Measurements from ENCODE around the gene PITPNM1. TPM values are rescaled to one million over a fixed set of nuclear protein-coding genes. Genes with fewer than 3 reads are reported as not detected.

PITPNM1 gene
- total RNA-seq, 1 donor from 2014 or later, result 54.1 TPM

GRCh38 chr11:67458266-67458665, 46.9 kb downstream of the PITPNM1 start:
- ATAC-seq (no peak), DNase-seq (no peak)
- no peaks in the 10 kb centered on the region for H3K27me3 ChIP-seq (ENCODE audit: low read depth)
- H3K27ac ChIP-seq, result no peak overlapping the region
- no peak for TF ChIP-seq CTCF (IDR thresholded peaks at IDR 0.05)
- no peaks in the 10 kb centered on the region for H3K4me1 ChIP-seq
- no peaks in the 10 kb centered on the region for H3K9me3 ChIP-seq
- intact Hi-C loops (cut with DNase I), result no loop called here
- H3K36me3 ChIP-seq, result no peaks in the 10 kb centered on the region
- no peak overlapping the region for H3K4me3 ChIP-seq

- H3K27ac ChIP-seq, result no peak overlapping the region
- no peaks in the 10 kb centered on the region for H3K27me3 ChIP-seq (ENCODE audit: low read depth)
- H3K4me1 ChIP-seq, result peaks cover 3% of the 10 kb centered on the region
- no peak overlapping the region for H3K4me3 ChIP-seq
- TF ChIP-seq CTCF (IDR thresholded peaks at IDR 0.05), result no peak
- intact Hi-C loops (cut with DNase I), result no loop called here
- H3K36me3 ChIP-seq, result no peaks in the 10 kb centered on the region
- H3K9me3 ChIP-seq, result no peaks in the 10 kb centered on the region
- ATAC-seq, result no peak
- DNase-seq, result no peak
These were observed 47.7 kb downstream of the PITPNM1 start for GRCh38 chr11:67457453-67457852.

GRCh38 chr11:67456068-67456705, 49.0 kb downstream of the PITPNM1 start:
- no peaks in the 10 kb centered on the region for H3K27me3 ChIP-seq (ENCODE audit: low read depth)
- intact Hi-C loops (cut with DNase I), result no loop called here
- no peaks in the 10 kb centered on the region for H3K36me3 ChIP-seq
- DNase-seq, result peak; percentile 42
- TF ChIP-seq CTCF (IDR thresholded peaks at IDR 0.05), result no peak
- ATAC-seq, result no peak
- H3K4me3 ChIP-seq, result no peak overlapping the region
- peaks cover 6% of the 10 kb centered on the region for H3K4me1 ChIP-seq
- no peaks in the 10 kb centered on the region for H3K9me3 ChIP-seq
- H3K27ac ChIP-seq, result no peak overlapping the region

- DNase-seq (no peak), ATAC-seq (no peak)
- H3K4me1 ChIP-seq, result peaks cover 10% of the 10 kb centered on the region
- no peaks in the 10 kb centered on the region for H3K36me3 ChIP-seq
- intact Hi-C loops (cut with DNase I), result no loop called here
- no peaks in the 10 kb centered on the region for H3K9me3 ChIP-seq
- TF ChIP-seq CTCF (IDR thresholded peaks at IDR 0.05), result no peak
- no peaks in the 10 kb centered on the region for H3K27me3 ChIP-seq (ENCODE audit: low read depth)
- H3K4me3 ChIP-seq, result no peak within 1 kb of the TSS
- no peak within 1 kb of the TSS for H3K27ac ChIP-seq
These were observed 50.1 kb downstream of the PITPNM1 start, which contains the start of gene CABP4 for GRCh38 chr11:67455054-67455453. CABP4 (plus strand) TSS chr11:67455354; CDS start chr11:67455424, 70 bp downstream.

GRCh38 chr11:67453816-67454732, 51.1 kb downstream of the PITPNM1 start:
- TF ChIP-seq CTCF (IDR thresholded peaks at IDR 0.05), result no peak
- no peak for DNase-seq

More at GRCh38 chr11:67453816-67454732, 51.1 kb downstream of the PITPNM1 start:
- Histone ChIP-seq H3K27me3 (ENCODE audit: low read depth) (no peaks in the 10 kb centered on the region), H3K27ac (no peak overlapping the region), H3K4me1 (peaks cover 12% of the 10 kb centered on the region), H3K4me3 (no peak overlapping the region), H3K9me3 (no peaks in the 10 kb centered on the region), H3K36me3 (no peaks in the 10 kb centered on the region)
- ATAC-seq, result no peak
- intact Hi-C loops (cut with DNase I), result no loop called here

Data from lower lobe of right lung (tissue), 2 donors.